NT2/D1 (cell line): ENCODE data around the gene MGLL.

Source experiments
- YY1 ChIP-seq: IDR thresholded peaks from 2 replicates; pipeline ENCODE4 v1.6.1; 2011; ENCODE audit not compliant: insufficient read length, insufficient read depth
- ZNF274 ChIP-seq: IDR thresholded peaks from 2 replicates; pipeline ENCODE4 v1.6.1; 2011; ENCODE audit warnings: mild to moderate bottlenecking, low read depth, low read length

GRCh38 chr3:127744253-127744815 is 78.0 kb downstream of the MGLL start:
- no peak for TF ChIP-seq YY1
- no peak for TF ChIP-seq ZNF274
